ENCODE results near the gene C11orf54. TPM values are rescaled to one million over a fixed set of nuclear protein-coding genes. Genes with fewer than 3 reads are reported as not detected.

C11orf54 gene
- total and polyA plus RNA-seq, 4 donors = 60.8 to 154 (median 114) TPM

DNA sequence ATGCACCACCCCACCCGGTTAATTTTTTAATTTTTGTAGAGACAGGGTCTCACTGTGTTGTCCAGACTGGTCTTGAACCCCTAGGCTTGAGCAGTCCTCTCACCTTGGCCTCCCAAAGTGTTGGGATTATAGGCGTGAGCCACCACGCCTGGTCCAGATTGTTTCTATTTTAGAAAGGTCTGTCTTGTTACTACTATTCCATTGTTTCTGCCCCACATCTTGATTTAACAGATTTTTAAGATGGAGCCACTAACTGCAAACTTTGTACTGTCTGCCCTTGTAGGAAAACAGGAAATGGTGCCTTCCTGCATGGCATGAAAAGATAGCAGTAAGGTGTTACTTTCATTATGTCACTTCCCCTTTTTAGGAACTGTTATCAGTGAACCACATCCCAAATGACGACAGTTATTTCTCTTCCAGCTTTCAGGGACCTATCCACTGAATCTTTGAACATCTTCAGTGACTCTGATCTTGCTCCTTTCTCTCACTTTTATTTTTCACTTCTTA, 23.4 kb upstream of the C11orf54 start:
- Histone ChIP-seq H3K27me3 (ENCODE audit: control insufficient read depth in 4 of 4, insufficient read depth in 4 of 4, low read length in 3 of 4) (no peaks in the 10 kb centered on the region), H3K9ac (ENCODE audit: low read depth in 1 of 2, low read length in 2 of 2) (no peak overlapping the region), H3K4me1 (ENCODE audit: control insufficient read depth in 4 of 4, insufficient read depth in 4 of 4, low read length in 3 of 4) (no peaks in the 10 kb centered on the region), H3K36me3 (ENCODE audit: control insufficient read depth in 4 of 4, insufficient read depth in 3 of 4, low read depth in 1 of 4, low read length in 3 of 4) (peaks cover 2 to 16% (median 10%) of the 10 kb centered on the region in 4 donors), H3K4me3 (ENCODE audit: low read depth in 1 of 3, low read length in 3 of 3) (no peak overlapping the region), H3K9me3 (ENCODE audit: control insufficient read depth in 4 of 4, low read length in 3 of 4) (no peaks in the 10 kb centered on the region), H3K27ac (ENCODE audit: low read depth in 1 of 2, low read length in 2 of 2) (no peak overlapping the region)
- TF ChIP-seq, protein P1, sequence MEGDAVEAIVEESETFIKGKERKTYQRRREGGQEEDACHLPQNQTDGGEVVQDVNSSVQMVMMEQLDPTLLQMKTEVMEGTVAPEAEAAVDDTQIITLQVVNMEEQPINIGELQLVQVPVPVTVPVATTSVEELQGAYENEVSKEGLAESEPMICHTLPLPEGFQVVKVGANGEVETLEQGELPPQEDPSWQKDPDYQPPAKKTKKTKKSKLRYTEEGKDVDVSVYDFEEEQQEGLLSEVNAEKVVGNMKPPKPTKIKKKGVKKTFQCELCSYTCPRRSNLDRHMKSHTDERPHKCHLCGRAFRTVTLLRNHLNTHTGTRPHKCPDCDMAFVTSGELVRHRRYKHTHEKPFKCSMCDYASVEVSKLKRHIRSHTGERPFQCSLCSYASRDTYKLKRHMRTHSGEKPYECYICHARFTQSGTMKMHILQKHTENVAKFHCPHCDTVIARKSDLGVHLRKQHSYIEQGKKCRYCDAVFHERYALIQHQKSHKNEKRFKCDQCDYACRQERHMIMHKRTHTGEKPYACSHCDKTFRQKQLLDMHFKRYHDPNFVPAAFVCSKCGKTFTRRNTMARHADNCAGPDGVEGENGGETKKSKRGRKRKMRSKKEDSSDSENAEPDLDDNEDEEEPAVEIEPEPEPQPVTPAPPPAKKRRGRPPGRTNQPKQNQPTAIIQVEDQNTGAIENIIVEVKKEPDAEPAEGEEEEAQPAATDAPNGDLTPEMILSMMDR (IDR thresholded peaks at IDR 0.05; ENCODE audit: low read depth, low read length, missing input control) = no peak
- TF ChIP-seq HNF4G (IDR thresholded peaks at IDR 0.05) = no peak
- no peak for DNase-seq (ENCODE audit: low spot score)
- WGBS = 83% methylated on average over 4 of the region's 4 CpGs

DNA sequence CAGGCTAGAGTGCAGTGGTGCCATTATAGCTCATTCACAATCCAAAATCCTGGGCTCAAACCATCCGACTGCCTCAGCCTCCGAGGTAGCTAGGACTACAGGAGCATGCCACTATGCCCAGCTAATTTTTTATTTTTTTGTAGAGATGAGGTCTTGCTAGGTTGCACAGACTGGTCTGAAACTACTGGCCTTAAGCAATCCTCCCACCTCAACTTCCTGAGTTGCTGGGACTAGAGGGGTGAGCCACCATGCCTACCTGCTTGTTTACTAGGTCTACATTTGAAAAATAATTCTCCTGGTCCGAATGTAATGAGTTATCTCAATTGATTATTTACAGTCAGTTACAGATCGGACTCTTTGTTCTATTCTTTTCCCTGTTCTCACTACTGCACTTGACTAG, 22.2 kb upstream of the C11orf54 start:
- Histone ChIP-seq H3K4me3 (ENCODE audit: low read depth in 1 of 3, low read length in 3 of 3) (no peak overlapping the region), H3K27ac (ENCODE audit: low read depth in 1 of 2, low read length in 2 of 2) (no peak overlapping the region), H3K4me1 (ENCODE audit: control insufficient read depth in 4 of 4, insufficient read depth in 4 of 4, low read length in 3 of 4) (no peaks in the 10 kb centered on the region), H3K36me3 (ENCODE audit: control insufficient read depth in 4 of 4, insufficient read depth in 3 of 4, low read depth in 1 of 4, low read length in 3 of 4) (peaks cover 2 to 19% (median 10%) of the 10 kb centered on the region in 4 donors), H3K9me3 (ENCODE audit: control insufficient read depth in 4 of 4, low read length in 3 of 4) (no peaks in the 10 kb centered on the region), H3K27me3 (ENCODE audit: control insufficient read depth in 4 of 4, insufficient read depth in 4 of 4, low read length in 3 of 4) (no peaks in the 10 kb centered on the region), H3K9ac (ENCODE audit: low read depth in 1 of 2, low read length in 2 of 2) (no peak overlapping the region)
- TF ChIP-seq, protein P2, sequence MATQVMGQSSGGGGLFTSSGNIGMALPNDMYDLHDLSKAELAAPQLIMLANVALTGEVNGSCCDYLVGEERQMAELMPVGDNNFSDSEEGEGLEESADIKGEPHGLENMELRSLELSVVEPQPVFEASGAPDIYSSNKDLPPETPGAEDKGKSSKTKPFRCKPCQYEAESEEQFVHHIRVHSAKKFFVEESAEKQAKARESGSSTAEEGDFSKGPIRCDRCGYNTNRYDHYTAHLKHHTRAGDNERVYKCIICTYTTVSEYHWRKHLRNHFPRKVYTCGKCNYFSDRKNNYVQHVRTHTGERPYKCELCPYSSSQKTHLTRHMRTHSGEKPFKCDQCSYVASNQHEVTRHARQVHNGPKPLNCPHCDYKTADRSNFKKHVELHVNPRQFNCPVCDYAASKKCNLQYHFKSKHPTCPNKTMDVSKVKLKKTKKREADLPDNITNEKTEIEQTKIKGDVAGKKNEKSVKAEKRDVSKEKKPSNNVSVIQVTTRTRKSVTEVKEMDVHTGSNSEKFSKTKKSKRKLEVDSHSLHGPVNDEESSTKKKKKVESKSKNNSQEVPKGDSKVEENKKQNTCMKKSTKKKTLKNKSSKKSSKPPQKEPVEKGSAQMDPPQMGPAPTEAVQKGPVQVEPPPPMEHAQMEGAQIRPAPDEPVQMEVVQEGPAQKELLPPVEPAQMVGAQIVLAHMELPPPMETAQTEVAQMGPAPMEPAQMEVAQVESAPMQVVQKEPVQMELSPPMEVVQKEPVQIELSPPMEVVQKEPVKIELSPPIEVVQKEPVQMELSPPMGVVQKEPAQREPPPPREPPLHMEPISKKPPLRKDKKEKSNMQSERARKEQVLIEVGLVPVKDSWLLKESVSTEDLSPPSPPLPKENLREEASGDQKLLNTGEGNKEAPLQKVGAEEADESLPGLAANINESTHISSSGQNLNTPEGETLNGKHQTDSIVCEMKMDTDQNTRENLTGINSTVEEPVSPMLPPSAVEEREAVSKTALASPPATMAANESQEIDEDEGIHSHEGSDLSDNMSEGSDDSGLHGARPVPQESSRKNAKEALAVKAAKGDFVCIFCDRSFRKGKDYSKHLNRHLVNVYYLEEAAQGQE (IDR thresholded peaks at IDR 0.05) = no peak
- WGBS = 97% methylated on average over 4 of the region's 4 CpGs
- DNase-seq (ENCODE audit: low spot score) = no peak

DNA sequence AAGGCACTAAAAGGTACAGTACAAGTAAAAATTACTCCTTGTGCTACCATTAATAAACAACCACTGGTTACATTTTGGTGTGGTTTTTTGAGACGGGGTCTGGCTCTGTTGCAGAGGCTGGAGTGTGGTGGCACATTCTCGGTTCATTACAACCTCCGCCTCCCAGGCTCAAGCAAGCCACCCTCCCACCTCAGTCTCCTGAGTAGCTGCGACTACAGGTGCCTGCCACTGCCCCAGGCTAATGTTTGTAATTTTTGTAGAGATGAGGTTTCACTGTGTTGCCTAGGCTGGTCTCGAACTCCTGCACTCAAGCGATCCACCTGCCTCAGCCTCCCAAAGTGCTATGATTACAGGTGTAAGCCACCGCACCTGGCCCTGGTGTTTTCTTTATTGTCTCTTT, 20.9 kb upstream of the C11orf54 start:
- Histone ChIP-seq H3K27me3 (ENCODE audit: control insufficient read depth in 4 of 4, insufficient read depth in 4 of 4, low read length in 3 of 4) (no peaks in the 10 kb centered on the region), H3K27ac (ENCODE audit: low read depth in 1 of 2, low read length in 2 of 2) (no peak overlapping the region), H3K9ac (ENCODE audit: low read depth in 1 of 2, low read length in 2 of 2) (no peak overlapping the region), H3K4me3 (ENCODE audit: low read depth in 1 of 3, low read length in 3 of 3) (no peak overlapping the region), H3K4me1 (ENCODE audit: control insufficient read depth in 4 of 4, insufficient read depth in 4 of 4, low read length in 3 of 4) (no peaks in the 10 kb centered on the region), H3K36me3 (ENCODE audit: control insufficient read depth in 4 of 4, insufficient read depth in 3 of 4, low read depth in 1 of 4, low read length in 3 of 4) (peaks cover 2 to 14% (median 10%) of the 10 kb centered on the region in 4 donors), H3K9me3 (ENCODE audit: control insufficient read depth in 4 of 4, low read length in 3 of 4) (no peaks in the 10 kb centered on the region)
- TF ChIP-seq FOXA1 (IDR thresholded peaks at IDR 0.05) = no peak
- TF ChIP-seq HNF4A (conservative IDR thresholded peaks at IDR 0.05) = no peak
- TF ChIP-seq TAF1 (conservative IDR thresholded peaks at IDR 0.05) = no peak
- no peak for TF ChIP-seq FOXA2 (IDR thresholded peaks at IDR 0.05)
- no peak for TF ChIP-seq HNF4G (IDR thresholded peaks at IDR 0.05)
- no peak for TF ChIP-seq RAD21 (IDR thresholded peaks at IDR 0.05)
- no peak for TF ChIP-seq GABPA (IDR thresholded peaks at IDR 0.05 in 1 of 2, conservative IDR thresholded peaks at IDR 0.05 in 1 of 2)
- no peak for TF ChIP-seq JUND (IDR thresholded peaks at IDR 0.05)
- TF ChIP-seq NR2F2 (IDR thresholded peaks at IDR 0.05) = no peak
- no peak for TF ChIP-seq YY1 (IDR thresholded peaks at IDR 0.05)
- TF ChIP-seq RXRA (IDR thresholded peaks at IDR 0.05) = no peak
- no peak for TF ChIP-seq EGR1 (IDR thresholded peaks at IDR 0.05; ENCODE audit: low read depth in 2 of 2)
- TF ChIP-seq, protein P2 (IDR thresholded peaks at IDR 0.05) = no peak
- TF ChIP-seq, protein P3, sequence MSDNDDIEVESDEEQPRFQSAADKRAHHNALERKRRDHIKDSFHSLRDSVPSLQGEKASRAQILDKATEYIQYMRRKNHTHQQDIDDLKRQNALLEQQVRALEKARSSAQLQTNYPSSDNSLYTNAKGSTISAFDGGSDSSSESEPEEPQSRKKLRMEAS (IDR thresholded peaks at IDR 0.05) = no peak
- TF ChIP-seq, protein P4, sequence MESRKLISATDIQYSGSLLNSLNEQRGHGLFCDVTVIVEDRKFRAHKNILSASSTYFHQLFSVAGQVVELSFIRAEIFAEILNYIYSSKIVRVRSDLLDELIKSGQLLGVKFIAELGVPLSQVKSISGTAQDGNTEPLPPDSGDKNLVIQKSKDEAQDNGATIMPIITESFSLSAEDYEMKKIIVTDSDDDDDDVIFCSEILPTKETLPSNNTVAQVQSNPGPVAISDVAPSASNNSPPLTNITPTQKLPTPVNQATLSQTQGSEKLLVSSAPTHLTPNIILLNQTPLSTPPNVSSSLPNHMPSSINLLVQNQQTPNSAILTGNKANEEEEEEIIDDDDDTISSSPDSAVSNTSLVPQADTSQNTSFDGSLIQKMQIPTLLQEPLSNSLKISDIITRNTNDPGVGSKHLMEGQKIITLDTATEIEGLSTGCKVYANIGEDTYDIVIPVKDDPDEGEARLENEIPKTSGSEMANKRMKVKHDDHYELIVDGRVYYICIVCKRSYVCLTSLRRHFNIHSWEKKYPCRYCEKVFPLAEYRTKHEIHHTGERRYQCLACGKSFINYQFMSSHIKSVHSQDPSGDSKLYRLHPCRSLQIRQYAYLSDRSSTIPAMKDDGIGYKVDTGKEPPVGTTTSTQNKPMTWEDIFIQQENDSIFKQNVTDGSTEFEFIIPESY (IDR thresholded peaks at IDR 0.05) = no peak
- TF ChIP-seq, protein P5, sequence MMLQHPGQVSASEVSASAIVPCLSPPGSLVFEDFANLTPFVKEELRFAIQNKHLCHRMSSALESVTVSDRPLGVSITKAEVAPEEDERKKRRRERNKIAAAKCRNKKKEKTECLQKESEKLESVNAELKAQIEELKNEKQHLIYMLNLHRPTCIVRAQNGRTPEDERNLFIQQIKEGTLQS (IDR thresholded peaks at IDR 0.05) = no peak
- no peak for DNase-seq (ENCODE audit: low spot score)
- WGBS = 98% methylated on average over 7 of the region's 7 CpGs

All from liver (tissue), 9 donors.